Erythroblast (primary cell): ENCODE measurements around the gene PLEKHA4.

Experiments used
- GATA1 ChIP-seq: IDR thresholded peaks from 2 replicates; pipeline ENCODE4 v1.6.1; 2011; ENCODE audit warnings: low read depth, mild to moderate bottlenecking, control low read depth, low read length, moderate library complexity
- POLR2A ChIP-seq: IDR thresholded peaks from 2 replicates; pipeline ENCODE4 v1.6.1; 2011; ENCODE audit warnings: mild to moderate bottlenecking, low read length

DNA sequence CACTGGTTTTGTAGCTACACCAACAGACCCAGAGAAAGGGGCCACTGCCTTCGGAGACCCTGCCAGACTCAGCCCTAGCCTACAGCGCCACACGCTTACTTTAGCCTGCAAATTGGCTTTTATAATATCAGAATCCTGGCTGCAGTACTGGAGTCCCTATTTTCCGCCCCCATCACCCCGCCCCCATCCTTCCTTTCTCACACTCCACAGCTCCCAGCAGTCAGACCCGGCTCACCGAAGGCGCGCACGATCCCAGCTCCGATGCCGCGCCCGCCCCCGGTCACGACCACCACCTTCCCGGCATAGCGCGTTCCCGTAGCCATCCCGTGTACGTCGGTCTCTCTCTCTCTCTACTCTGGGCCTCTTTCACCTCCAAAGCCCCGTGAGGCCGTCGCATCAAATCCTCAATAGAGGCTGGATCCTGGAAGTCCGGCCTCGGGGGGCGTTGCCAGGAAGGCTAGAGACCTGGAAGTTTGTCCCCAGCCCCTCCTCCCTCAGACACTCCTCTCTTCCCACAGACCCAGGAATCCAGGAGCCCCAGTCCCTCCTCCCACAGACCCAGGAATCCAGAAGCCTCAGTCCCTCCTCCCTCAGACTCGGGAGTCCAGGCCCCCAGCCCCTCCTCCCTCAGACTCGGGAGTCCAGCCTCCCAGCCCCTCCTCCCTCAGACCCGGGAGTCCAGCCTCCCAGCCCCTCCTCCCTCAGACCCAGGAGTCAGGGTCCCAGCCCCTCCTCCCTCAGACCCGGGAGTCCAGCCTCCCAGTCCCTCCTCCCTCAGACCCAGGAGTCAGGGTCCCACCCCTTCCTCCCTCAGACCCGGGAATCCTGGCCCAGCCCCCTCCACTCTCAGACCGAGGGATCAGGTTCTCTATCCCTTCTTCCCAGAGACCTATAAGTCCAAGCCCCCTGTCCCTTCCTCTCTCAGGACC, 32.1 kb downstream of the PLEKHA4 start, which contains the start of gene HSD17B14:
- TF ChIP-seq POLR2A (peak; percentile 27), GATA1 (no peak)
